Measurements from ENCODE around the gene SPPL3. TPM values are rescaled to one million over a fixed set of nuclear protein-coding genes. Genes with fewer than 3 reads are reported as not detected.
A peak's percentile ranks its signal among the peaks of the same experiment; 100 is the strongest.

SPPL3 gene
- total and polyA plus RNA-seq, 2 experiments from 2014 or later, result 20.0 to 67.3 TPM

DNA sequence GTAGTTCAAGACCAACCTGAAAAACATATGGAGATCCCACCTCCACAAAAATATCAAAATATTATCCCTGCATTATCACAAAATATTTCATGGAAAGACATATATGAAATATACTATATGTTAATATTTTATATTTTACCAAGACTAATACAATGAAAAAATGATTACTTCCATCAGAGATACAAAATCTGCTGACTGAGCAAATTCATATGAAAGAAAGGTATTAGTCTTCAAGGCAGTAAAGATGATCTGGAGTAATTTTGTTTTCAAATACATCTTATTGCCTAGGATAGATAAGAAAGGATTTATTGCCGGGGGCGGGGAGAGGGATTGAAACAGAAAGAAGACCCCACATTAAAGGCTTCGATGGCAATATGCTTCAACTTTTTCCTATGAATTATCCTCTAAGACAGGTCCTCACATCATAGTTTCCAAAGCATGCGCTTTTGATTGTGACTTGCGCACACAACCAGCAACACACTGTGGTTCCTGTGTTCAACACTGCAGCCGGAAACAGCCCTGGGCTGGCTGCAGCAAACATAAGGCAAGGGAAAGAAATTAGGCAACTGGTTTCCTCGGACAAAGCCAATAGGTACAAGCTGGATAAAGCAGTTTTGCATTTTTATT is 83.2 kb downstream of the SPPL3 start:
- Histone ChIP-seq H3K4me2 (no peak overlapping the region), H3K36me3 (replicated peaks; ENCODE audit: insufficient read depth, low read depth) (no peaks in the 10 kb centered on the region), H3K9me2 (replicated peaks; ENCODE audit: insufficient read depth) (no peaks in the 10 kb centered on the region), H2AFZ (no peak overlapping the region), H3K9me3 (ENCODE audit: low read depth) (no peaks in the 10 kb centered on the region), H3K79me2 (peaks cover 95% of the 10 kb centered on the region), H3K27me3 (no peaks in the 10 kb centered on the region), H3K27ac (no peak overlapping the region), H4K20me1 (ENCODE audit: insufficient read depth, poor library complexity, severe bottlenecking) (peaks cover 69% of the 10 kb centered on the region), H3K4me1 (ENCODE audit: insufficient read depth) (peaks cover 23% of the 10 kb centered on the region), H3K4me3 (no peak overlapping the region)
- DNase-seq (ENCODE audit: low spot score), result no peak
- WGBS (ENCODE audit: low lambda C conversion rate, missing lambda C conversion rate), result 64% methylated on average over 7 of the region's 7 CpGs
- no peak for TF ChIP-seq EZH2phosphoT487 (IDR thresholded peaks at IDR 0.05; ENCODE audit: low read depth, severe bottlenecking, unreplicated experiment)
- TF ChIP-seq EZH2 (IDR thresholded peaks at IDR 0.05; ENCODE audit: borderline replicate concordance), result no peak
- TF ChIP-seq, protein P1, sequence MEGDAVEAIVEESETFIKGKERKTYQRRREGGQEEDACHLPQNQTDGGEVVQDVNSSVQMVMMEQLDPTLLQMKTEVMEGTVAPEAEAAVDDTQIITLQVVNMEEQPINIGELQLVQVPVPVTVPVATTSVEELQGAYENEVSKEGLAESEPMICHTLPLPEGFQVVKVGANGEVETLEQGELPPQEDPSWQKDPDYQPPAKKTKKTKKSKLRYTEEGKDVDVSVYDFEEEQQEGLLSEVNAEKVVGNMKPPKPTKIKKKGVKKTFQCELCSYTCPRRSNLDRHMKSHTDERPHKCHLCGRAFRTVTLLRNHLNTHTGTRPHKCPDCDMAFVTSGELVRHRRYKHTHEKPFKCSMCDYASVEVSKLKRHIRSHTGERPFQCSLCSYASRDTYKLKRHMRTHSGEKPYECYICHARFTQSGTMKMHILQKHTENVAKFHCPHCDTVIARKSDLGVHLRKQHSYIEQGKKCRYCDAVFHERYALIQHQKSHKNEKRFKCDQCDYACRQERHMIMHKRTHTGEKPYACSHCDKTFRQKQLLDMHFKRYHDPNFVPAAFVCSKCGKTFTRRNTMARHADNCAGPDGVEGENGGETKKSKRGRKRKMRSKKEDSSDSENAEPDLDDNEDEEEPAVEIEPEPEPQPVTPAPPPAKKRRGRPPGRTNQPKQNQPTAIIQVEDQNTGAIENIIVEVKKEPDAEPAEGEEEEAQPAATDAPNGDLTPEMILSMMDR (IDR thresholded peaks at IDR 0.05; ENCODE audit: poor library complexity), result no peak

DNA sequence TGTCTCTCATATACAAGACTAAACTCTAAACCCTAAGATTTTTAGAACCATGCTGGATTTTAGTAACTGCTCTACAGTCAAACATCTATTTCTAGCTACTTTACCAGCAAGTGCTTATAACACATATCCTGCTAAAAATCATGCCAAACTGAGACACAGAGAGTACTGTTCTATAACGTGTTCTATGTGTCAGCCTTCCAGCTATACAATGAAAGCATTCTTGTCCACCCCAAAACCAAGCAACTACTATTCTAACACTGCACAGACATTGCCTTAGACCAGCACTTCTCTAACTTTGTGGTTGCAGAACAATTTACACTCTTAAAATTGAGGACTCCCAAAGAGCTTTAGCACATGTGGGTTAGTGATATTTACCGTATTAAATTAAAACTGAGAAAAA is 85.7 kb downstream of the SPPL3 start:
- Histone ChIP-seq H3K36me3 (replicated peaks; ENCODE audit: insufficient read depth, low read depth) (no peaks in the 10 kb centered on the region), H3K9me2 (replicated peaks; ENCODE audit: insufficient read depth) (no peaks in the 10 kb centered on the region), H3K27ac (peak overlapping the region; percentile 48), H3K4me1 (ENCODE audit: insufficient read depth) (peaks cover 18% of the 10 kb centered on the region), H3K4me2 (peak overlapping the region; percentile 49), H3K79me2 (peaks cover 99% of the 10 kb centered on the region), H3K27me3 (no peaks in the 10 kb centered on the region), H4K20me1 (ENCODE audit: insufficient read depth, poor library complexity, severe bottlenecking) (peaks cover 67% of the 10 kb centered on the region), H3K4me3 (no peak overlapping the region), H3K9me3 (ENCODE audit: low read depth) (no peaks in the 10 kb centered on the region), H2AFZ (no peak overlapping the region)
- DNase-seq (ENCODE audit: low spot score), result no peak
- 45% methylated on average over 2 of the region's 2 CpGs for WGBS (ENCODE audit: low lambda C conversion rate, missing lambda C conversion rate)
- no peak for TF ChIP-seq EZH2phosphoT487 (IDR thresholded peaks at IDR 0.05; ENCODE audit: low read depth, severe bottlenecking, unreplicated experiment)
- TF ChIP-seq EZH2 (IDR thresholded peaks at IDR 0.05; ENCODE audit: borderline replicate concordance), result no peak
- TF ChIP-seq, protein P1 (IDR thresholded peaks at IDR 0.05; ENCODE audit: poor library complexity), result no peak

DNA sequence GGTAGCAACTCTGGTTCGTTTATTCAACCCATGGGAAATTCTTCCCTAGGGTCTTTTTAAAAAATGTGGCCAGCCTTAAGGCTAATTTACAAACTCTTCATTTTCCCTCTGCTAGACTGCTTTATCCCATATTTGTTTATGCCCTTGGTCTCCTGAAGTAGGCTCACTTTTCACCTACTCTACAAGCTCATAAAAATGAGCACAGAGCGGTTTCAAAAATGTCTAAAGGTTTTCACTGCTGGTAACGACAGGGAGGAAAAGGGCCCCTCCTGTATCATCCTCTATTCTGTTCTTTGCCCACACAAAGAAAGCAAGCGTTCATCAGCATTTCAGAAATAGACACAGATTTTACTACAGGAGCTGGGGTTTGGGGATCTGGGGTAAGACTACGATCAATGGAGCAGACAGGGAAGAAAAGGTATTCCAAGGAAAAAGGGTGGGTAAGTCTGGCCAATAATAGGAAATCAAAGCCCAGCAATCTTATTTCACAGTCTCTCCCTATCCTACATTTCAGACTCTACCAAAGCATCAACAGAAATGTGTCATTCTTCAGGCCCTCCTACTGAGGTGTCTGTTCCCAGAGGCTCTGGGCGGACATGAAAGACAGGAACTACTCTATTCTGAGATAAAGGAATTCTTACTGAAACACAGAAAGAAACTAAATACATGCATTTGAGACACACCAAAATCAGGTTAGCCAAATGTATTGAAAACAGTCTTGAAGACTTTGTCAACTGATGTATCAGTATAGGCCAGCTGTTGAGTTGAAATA is 86.4 kb downstream of the SPPL3 start:
- Histone ChIP-seq H3K79me2 (peaks cover 98% of the 10 kb centered on the region), H2AFZ (no peak overlapping the region), H3K27ac (peak overlapping the region; percentile 48), H3K4me3 (no peak overlapping the region), H3K9me2 (replicated peaks; ENCODE audit: insufficient read depth) (no peaks in the 10 kb centered on the region), H4K20me1 (ENCODE audit: insufficient read depth, poor library complexity, severe bottlenecking) (peaks cover 64% of the 10 kb centered on the region), H3K4me1 (ENCODE audit: insufficient read depth) (peaks cover 18% of the 10 kb centered on the region), H3K4me2 (peak overlapping the region; percentile 49), H3K9me3 (ENCODE audit: low read depth) (no peaks in the 10 kb centered on the region), H3K36me3 (replicated peaks; ENCODE audit: insufficient read depth, low read depth) (no peaks in the 10 kb centered on the region), H3K27me3 (no peaks in the 10 kb centered on the region)
- WGBS (ENCODE audit: low lambda C conversion rate, missing lambda C conversion rate), result 49% methylated on average over 6 of the region's 6 CpGs
- TF ChIP-seq EZH2 (IDR thresholded peaks at IDR 0.05; ENCODE audit: borderline replicate concordance) (no peak), EZH2phosphoT487 (IDR thresholded peaks at IDR 0.05; ENCODE audit: low read depth, severe bottlenecking, unreplicated experiment) (no peak)
- TF ChIP-seq, protein P1 (IDR thresholded peaks at IDR 0.05; ENCODE audit: poor library complexity), result no peak
- DNase-seq (ENCODE audit: low spot score), result no peak

Measured in hepatocyte (in vitro differentiated cells).